HG03354 (cell line): ENCODE data around the gene PNPLA3.

Experiments
- ATAC-seq: cut with Tn5 transposase; IDR thresholded peaks from one replicate; pipeline ENCODE4 v1.9.1; 2021; ENCODE audit warnings: mild to moderate bottlenecking; ENCODE audit not compliant: unreplicated experiment, poor library complexity, severe bottlenecking

PNPLA3 gene

GRCh38 chr22:43955040-43955882 is 31.7 kb downstream of the PNPLA3 start, which contains the start of gene SAMM50:
SAMM50 (plus strand) TSS chr22:43955442; CDS start chr22:43955578, 136 bp downstream.
- ATAC-seq, result peak; percentile 89

DNA sequence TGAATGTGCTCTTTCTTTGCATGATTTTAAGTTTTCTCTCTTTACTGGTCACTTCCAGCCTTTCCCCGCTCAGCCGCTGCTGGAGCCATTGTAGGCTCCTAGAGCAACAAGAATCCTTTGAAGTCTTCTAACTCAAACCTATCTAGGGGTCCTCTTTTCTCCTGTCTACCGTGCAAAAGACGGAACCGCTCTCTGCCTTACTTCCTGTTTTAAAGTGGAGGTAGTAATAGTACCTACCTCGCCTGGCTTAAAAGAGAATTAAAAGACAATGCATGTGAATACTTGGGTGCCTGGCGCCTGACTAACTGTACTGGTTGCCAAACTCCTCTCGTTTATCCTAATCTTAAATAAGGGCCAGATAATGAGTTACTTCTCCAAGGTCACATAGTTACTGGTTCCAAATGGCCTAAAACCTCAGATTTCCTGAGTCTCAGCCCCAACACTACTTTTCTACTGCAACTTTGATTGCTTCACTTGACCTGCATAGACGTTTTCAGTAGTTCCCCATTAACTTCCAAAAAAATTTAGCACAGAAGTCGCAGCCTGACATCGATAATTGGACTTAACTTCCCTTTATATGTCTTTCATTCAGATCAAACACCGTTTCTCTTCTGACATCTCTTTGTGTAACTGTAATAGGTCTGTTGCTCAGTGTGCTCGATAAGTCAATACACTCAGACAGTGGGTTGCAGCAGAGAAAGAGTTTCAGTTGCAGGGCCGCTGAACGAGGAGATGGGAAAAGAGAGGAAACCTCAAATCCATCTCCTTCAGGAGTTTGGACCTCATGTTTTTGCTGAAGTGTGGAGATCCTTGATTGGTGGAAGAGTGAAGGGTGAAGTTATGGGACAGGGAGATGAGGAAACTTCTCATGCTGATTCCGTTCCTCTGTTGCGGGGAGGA is 32.5 kb downstream of the PNPLA3 start:
- peak; percentile 24 for ATAC-seq

DNA sequence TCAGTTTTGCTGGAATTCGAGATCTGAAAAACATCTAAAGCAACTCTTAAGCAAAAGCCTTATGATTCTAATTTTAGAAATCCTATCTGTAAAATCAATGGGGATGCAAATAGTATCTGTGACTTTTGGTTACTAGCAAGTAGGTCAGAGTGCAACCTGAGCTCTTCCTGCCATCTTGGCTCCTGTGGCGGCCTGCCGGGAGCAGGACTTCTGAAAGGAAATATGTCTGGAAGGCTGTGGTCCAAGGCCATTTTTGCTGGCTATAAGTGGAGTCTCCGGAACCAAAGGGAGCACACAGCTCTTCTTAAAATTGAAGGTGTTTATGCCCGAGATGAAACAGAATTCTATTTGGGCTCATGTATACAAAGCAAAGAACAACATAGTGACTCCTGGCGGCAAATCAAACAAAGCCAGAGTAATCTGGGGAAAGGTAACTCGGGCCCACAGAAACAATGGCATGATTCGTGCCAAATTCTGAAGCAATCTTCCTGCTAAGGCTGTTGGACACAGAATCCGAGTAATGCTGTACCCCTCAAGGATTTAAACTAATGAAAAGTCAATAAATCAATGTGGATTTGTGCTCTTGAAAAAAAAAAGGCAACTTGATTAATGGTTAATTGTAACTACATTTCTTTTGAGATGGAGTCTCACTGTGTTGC is 33.3 kb downstream of the PNPLA3 start:
- no peak for ATAC-seq

DNA sequence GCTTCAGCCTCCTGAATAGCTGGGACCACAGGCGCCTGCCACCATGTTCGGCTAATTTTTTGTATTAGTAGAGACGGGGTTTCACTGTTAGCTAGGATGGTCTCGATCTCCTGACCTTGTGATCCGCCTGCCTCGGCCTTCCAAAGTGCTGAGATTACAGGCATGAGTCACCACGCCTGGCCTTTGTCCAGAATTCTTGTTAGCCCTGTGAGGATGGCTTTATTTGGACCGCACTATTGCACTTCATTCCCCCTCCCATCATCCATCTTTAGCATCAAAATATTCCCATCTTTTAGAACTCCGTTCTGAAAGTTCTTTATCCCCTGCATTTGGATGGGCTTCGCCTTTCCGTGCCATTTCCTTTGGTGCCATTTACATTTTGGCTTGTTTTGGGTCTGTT is 34.3 kb downstream of the PNPLA3 start:
- no peak for ATAC-seq

GRCh38 chr22:43964314-43964857 is 40.8 kb downstream of the PNPLA3 start:
- no peak for ATAC-seq

GRCh38 chr22:43967069-43967468 is 43.5 kb downstream of the PNPLA3 start:
- ATAC-seq, result no peak

GRCh38 chr22:43968614-43969013 is 45.0 kb downstream of the PNPLA3 start:
- no peak for ATAC-seq

DNA sequence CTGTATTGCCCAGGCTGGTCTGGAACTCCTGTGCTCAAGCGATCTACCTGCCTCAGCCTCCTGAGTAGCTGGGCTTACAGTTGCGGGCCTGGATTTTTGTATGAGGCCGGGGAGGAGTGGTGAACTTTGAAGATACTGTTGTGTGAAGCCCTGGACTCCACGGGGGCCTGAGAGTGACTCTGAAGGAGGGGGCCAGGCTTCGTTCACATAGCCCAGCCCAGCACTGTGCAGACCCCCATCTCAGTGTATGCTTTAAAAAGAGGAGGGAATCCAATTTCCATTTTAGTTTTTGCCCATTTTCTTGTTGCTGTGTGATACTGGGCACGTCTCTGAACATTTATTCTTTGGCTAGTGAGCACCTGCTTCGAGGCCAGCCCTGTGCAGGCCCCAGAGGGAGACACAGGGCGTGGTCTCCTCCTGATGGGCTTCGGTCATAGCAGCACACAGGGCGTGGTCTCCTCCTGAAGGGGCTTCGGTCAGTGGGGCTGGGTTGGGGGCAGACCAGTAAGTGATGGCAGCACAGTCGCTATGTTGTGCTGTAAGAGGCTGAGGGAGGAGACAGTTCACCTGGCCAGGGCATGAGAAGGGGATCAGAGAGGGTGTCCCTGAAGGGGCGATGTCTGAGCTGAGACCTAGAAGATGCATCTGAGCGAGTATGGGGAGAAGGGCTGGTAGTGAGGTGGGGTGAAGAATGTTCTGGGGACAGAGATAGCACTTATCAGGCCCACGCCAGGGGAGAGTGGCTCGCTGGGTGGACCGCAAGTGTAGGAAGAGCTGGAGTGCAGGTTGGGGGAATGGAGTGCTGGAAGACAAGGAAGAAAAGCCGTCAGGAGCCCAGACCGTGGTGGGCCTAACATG is 45.6 kb downstream of the PNPLA3 start:
- no peak for ATAC-seq

DNA sequence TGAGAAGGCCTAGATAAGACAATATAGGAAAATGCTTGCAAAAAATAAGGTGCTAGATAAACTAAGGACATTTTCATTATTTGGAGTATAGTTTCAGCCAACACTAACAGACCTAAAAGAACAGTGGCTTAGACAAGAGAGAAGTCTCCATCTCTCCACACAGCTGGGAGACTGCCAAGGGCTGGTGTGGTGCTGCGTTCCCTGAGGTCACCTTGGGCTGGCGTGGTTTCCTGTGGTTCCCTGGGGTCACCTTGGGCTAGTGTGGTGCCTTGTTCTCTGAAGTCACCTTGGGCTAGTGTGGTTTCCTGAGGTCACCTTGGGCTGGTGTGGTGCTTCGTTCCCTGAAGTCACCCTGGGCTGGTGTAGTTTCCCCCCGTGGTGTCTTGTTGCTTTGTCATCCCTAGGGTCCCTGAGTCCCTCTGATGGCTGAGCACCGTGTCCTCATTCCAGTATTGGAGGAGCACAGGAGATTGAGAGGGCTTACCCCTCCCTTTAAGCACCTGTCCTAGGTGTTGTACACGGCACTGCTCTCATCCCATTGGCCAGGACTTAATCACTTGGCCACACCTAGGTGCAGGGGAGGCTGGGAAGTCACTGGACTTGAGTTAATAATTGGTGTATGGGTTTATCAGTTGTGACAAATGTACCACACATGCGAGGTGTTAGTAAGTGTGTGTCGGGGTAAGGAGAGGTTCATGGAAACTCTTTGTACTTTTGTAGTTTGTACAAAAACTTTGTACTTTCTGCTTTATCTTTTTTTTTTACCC is 46.6 kb downstream of the PNPLA3 start:
- no peak for ATAC-seq

GRCh38 chr22:43971112-43971511 is 47.5 kb downstream of the PNPLA3 start:
- no peak for ATAC-seq

- no peak for ATAC-seq
Observed at GRCh38 chr22:43972931-43973462, 49.4 kb downstream of the PNPLA3 start.

GRCh38 chr22:43974028-43974545 is 50.5 kb downstream of the PNPLA3 start:
- no peak for ATAC-seq

- no peak for ATAC-seq
Observed at GRCh38 chr22:43975041-43975440, 51.4 kb downstream of the PNPLA3 start.

DNA sequence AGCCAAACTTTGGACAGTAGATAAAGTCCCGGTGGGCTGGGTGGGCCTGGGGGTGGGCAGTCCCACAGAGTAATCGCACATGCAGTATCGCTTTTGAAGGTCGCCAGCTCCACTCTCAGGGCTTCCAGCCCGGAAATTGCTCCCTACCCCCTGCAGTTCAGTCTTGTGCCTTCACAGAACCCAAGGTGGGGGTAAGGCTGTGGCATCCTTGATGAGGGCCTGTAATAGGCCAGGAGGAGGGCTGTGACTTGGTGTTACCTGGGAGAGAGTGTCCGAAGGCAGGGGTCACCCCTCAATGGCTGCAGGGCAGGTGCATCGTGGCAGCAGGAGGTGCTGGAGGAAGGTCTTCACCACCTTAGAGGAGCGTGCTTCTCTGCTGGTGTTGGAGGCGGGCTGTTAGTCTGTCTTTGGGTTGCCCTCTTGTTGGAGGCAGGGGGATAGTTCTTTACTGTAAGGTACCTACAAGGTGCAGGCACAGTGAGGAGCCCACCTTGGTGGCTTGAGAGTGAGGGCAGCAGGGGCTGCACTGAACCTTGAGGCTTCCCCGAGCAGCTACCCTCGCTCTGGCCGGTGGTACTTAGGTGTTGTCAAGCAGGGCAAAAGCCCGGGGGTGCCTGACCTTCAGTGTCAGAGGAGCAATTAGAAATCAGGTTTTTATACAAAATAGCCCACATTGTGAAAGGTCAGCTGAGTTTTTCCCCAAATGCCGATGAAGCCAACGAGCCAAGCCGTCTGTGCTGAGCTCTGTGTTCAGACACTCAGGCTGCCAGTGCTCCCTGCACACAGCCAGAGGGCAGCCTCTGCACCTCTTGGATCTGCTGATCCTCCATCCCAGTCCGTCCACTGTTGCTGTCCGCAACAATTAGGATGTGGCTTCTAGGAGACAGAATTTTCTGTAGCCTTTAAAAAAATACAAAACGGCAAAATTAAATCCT is 53.5 kb downstream of the PNPLA3 start:
- no peak for ATAC-seq

DNA sequence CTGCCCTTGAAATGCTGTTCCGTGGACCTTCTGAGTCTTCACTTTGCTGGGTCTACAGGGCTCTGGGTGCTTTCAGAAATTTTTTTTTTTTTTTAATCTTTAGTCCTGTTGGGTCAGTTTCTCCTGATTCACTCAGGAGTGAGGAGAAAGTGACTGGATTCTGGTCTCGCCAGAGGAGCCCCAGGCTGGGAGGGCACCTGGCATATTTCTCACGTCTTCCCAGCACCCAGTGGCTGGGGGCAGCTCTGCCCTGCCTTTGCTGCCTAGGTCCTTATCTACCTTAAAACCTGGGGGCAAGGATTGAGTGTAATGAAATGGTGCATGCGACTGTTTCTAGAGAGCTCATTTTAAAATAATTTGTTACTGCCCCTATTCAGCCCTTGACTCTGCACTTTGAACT is 55.0 kb downstream of the PNPLA3 start:
- no peak for ATAC-seq

DNA sequence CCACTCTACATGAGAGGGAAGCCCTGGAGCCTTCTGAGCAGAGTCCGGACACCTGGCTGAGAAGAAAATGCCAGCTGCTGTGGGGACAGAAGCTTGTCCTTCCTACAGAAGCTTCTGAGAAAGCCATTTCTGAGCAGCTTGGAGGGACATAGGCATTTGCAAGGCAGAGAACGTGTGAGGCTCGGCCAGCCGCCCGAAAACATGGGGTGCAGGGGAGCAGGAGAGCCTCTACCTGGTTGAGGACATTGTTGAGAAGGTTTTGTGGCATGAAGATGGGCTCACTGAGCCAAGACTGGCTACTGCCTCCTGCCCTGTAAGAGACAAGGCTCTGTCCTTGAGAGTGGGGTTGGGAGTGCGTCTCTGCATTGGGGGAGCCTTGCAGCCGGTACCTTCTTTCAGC is 57.0 kb downstream of the PNPLA3 start:
- no peak for ATAC-seq

GRCh38 chr22:43980996-43981395 is 57.4 kb downstream of the PNPLA3 start:
- no peak for ATAC-seq
